HFF-Myc (cell line): ENCODE results near the gene CDC42.

Experiments
- DNase-seq: peaks from one replicate; pipeline ENCODE4 v3.0.0-alpha.2; 2011; ENCODE audit warnings: low read depth; ENCODE audit errors: extremely low read depth
- H3K4me3 ChIP-seq: replicated peaks from 2 replicates; pipeline ENCODE4 v1.5.1; 2011; ENCODE audit warnings: low read depth, mild to moderate bottlenecking, control low read depth, low read length
- CTCF ChIP-seq: IDR thresholded peaks from 2 replicates; pipeline ENCODE4 v1.5.1; 2012; ENCODE audit warnings: mild to moderate bottlenecking, low read depth, low read length, control low read depth; ENCODE audit errors: missing control alignments

The CDC42 gene

GRCh38 chr1:22093513-22093912 lies 41.0 kb downstream of the CDC42 start:
- DNase-seq = no peak
- no peak overlapping the region for H3K4me3 ChIP-seq
- no peak for TF ChIP-seq CTCF

GRCh38 chr1:22096036-22096435 lies 43.5 kb downstream of the CDC42 start:
- no peak for DNase-seq
- no peak overlapping the region for H3K4me3 ChIP-seq
- no peak for TF ChIP-seq CTCF

GRCh38 chr1:22096463-22096862 lies 44.0 kb downstream of the CDC42 start:
- no peak overlapping the region for H3K4me3 ChIP-seq
- no peak for TF ChIP-seq CTCF
- DNase-seq = no peak

- no peak for TF ChIP-seq CTCF
- H3K4me3 ChIP-seq = no peak overlapping the region
- DNase-seq = no peak
These were observed 46.2 kb downstream of the CDC42 start for GRCh38 chr1:22098752-22099151.

- no peak for DNase-seq
- H3K4me3 ChIP-seq = no peak overlapping the region
- TF ChIP-seq CTCF = no peak
These were observed 47.7 kb downstream of the CDC42 start for GRCh38 chr1:22100168-22100567.

- no peak overlapping the region for H3K4me3 ChIP-seq
- DNase-seq = no peak
- TF ChIP-seq CTCF = no peak
These were observed 48.7 kb downstream of the CDC42 start for GRCh38 chr1:22101199-22101598.

- DNase-seq = no peak
- no peak overlapping the region for H3K4me3 ChIP-seq
- no peak for TF ChIP-seq CTCF
These were observed 49.5 kb downstream of the CDC42 start for GRCh38 chr1:22101995-22102394.
